Uterus (tissue), 4 donors: Measurements from ENCODE around the gene COL19A1. TPM values are rescaled to one million over a fixed set of nuclear protein-coding genes. Genes with fewer than 3 reads are reported as not detected.
"Not testable (repeated sequence)": the region's sequence is repeated elsewhere in the genome, so short reads cannot be mapped to it uniquely, and the experiment has no call there.

Experiments
- DNase-seq, 2 donors: peaks; one replicate each; pipeline ENCODE4 v3.0.0-alpha.2; 2019 to 2020
- H3K27ac ChIP-seq, 2 donors: fragments of 200-600 bp; sonication (generic); 1 replicate in 1 of 2; 2 replicates in 1 of 2; pipeline ENCODE4 v1.5.1; 2016 to 2018
- H3K27me3 ChIP-seq, 2 donors: fragments of 200-600 bp; sonication (generic); one replicate each; pipeline ENCODE4 v1.5.1; 2018 to 2019; ENCODE audit warnings: control low read depth in 1 of 2
- H3K36me3 ChIP-seq, 2 donors: fragments of 200-600 bp; sonication (generic); one replicate each; pipeline ENCODE4 v1.5.1; 2019; ENCODE audit warnings: control low read depth in 1 of 2
- H3K4me1 ChIP-seq, 2 donors: fragments of 200-600 bp; sonication (generic); one replicate each; pipeline ENCODE4 v1.5.1; 2018 to 2019; ENCODE audit warnings: control low read depth in 1 of 2
- H3K4me3 ChIP-seq, 2 donors: fragments of 200-600 bp; sonication (generic); 1 replicate in 1 of 2; 2 replicates in 1 of 2; pipeline ENCODE4 v1.5.1; 2018 to 2019; ENCODE audit warnings: mild to moderate bottlenecking in 1 of 2
- H3K9me3 ChIP-seq, 2 donors: fragments of 200-600 bp; sonication (generic); one replicate each; pipeline ENCODE4 v1.5.1; 2019; ENCODE audit warnings: control low read depth in 1 of 2
- CTCF ChIP-seq, 4 experiments: fragments of 200-600 bp in 2 of 4; fragments of 450-650 bp in 2 of 4; sonication (generic) in 2 of 4; IDR thresholded peaks; one replicate each; pipeline ENCODE4 v1.5.1; 2016 to 2019; ENCODE audit warnings: antibody characterized with exemption in 4 of 4, mild to moderate bottlenecking in 2 of 4, moderate library complexity in 1 of 4
- POLR2A ChIP-seq, 2 donors: fragments of 450-650 bp; IDR thresholded peaks; one replicate each; pipeline ENCODE4 v1.6.1; 2016; ENCODE audit warnings: antibody characterized with exemption in 2 of 2, mild to moderate bottlenecking in 1 of 2, moderate library complexity in 1 of 2
- intact Hi-C: fragments of 100-400 bp; cut with DNase I; formaldehyde crosslinking; loops from one replicate; pipeline ENCODE4 v1.15.1; 2023; ENCODE audit warnings: low total_unique reads
- total RNA-seq, 4 donors: library from RNA; depleted of rRNA in 3 of 4; stranded (reverse); fragments of >200 nt in 3 of 4; gene quantifications; one replicate each; pipeline versions ENCODE4 v1.1.0 to v1.2.4, GENCODE V29; 2014 to 2023
- donor health status: DM: yes; HTN: yes; CAD: no.

The COL19A1 gene
- total RNA-seq, 4 donors from 2014 or later: under 0.01 to 0.28 TPM; not detected in 2

GRCh38 chr6:69985180-69985579 is 118.8 kb downstream of the COL19A1 start:
- TF ChIP-seq CTCF (IDR thresholded peaks at IDR 0.05): no peak
- TF ChIP-seq POLR2A (IDR thresholded peaks at IDR 0.05): no peak

GRCh38 chr6:69987550-69987949 is 121.2 kb downstream of the COL19A1 start:
- no peak overlapping the region for H3K4me3 ChIP-seq
- intact Hi-C loops: no loop called here
- no peaks in the 10 kb centered on the region for H3K27me3 ChIP-seq

More at GRCh38 chr6:69985180-69985579, 118.8 kb downstream of the COL19A1 start:
- H3K9me3 ChIP-seq: no peaks in the 10 kb centered on the region
- H3K4me3 ChIP-seq: no peak overlapping the region
- H3K27ac ChIP-seq: no peak overlapping the region
- intact Hi-C loops: no loop called here
- H3K27me3 ChIP-seq: no peaks in the 10 kb centered on the region
- H3K36me3 ChIP-seq: no peaks in the 10 kb centered on the region
- DNase-seq: no peak
- no peaks in the 10 kb centered on the region for H3K4me1 ChIP-seq

DNA sequence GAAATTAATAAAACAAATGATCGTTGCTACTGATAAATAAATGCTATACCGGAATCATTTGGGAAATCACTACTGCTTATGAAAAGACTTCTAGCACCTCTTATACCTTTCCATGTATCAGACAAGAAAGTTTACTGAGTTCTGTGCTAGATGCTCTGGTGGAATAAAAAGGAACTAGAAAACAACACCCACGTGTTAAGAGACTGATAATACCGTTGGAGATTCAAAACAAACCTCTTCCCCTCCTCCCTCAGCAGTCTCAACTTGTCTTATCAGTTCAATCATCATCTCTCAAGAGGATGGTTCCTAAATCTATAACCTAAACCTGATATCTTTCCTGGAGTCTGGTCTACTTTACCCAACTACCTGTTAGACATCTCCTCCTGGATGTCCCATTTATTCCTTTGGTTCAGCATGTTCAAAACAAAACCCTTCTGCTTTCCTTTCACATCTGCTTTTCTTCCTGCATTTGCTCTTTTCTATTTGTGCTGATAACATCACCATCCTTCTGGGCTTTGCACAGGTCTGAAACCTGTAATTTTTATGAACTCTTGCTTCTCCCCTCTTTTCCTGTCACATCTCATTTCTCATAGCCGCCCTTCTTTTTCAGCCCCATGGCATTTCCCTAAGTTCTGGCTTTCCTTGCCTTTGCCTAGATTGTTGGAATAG is 122.2 kb downstream of the COL19A1 start:
- Histone ChIP-seq H3K36me3 (no peaks in the 10 kb centered on the region), H3K4me1 (no peaks in the 10 kb centered on the region), H3K9me3 (no peaks in the 10 kb centered on the region), H3K4me3 (no peak overlapping the region), H3K27me3 (no peaks in the 10 kb centered on the region), H3K27ac (no peak overlapping the region)
- TF ChIP-seq CTCF (IDR thresholded peaks at IDR 0.05) (no peak), POLR2A (IDR thresholded peaks at IDR 0.05) (no peak)
- intact Hi-C loops: no loop called here
- no peak for DNase-seq

More at GRCh38 chr6:69987550-69987949, 121.2 kb downstream of the COL19A1 start:
- no peak for TF ChIP-seq POLR2A (IDR thresholded peaks at IDR 0.05)
- TF ChIP-seq CTCF (IDR thresholded peaks at IDR 0.05): no peak
- H3K9me3 ChIP-seq: no peaks in the 10 kb centered on the region
- no peak for DNase-seq
- no peak overlapping the region for H3K27ac ChIP-seq
- no peaks in the 10 kb centered on the region for H3K36me3 ChIP-seq
- no peaks in the 10 kb centered on the region for H3K4me1 ChIP-seq

DNA sequence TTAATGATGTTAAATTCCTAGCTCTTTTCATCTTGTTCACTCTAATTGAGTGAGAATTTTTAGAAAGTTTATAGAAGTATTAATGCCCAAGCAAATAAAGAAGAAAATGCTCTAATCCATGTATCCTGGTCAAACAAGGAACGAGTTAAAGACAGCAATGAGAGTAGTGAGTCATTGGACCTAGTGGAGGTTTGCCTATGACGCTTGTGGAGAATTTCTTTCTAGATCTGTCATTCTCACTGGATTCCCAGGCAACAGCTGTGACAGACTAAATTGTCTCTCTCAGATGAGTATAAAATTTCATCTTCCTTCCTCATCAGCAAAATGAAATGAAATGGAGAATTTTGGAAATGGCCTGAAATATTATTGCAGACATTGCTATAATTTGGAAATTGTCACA is 127.9 kb downstream of the COL19A1 start:
- Histone ChIP-seq H3K27ac (no peak overlapping the region), H3K4me3 (no peak overlapping the region), H3K27me3 (no peaks in the 10 kb centered on the region), H3K9me3 (no peaks in the 10 kb centered on the region), H3K4me1 (no peaks in the 10 kb centered on the region), H3K36me3 (no peaks in the 10 kb centered on the region)
- DNase-seq: no peak
- TF ChIP-seq POLR2A (IDR thresholded peaks at IDR 0.05) (no peak), CTCF (IDR thresholded peaks at IDR 0.05) (no peak)
- intact Hi-C loops: no loop called here

- no peaks in the 10 kb centered on the region for H3K36me3 ChIP-seq
- H3K4me1 ChIP-seq: no peaks in the 10 kb centered on the region
- intact Hi-C loops: no loop called here
- H3K27me3 ChIP-seq: no peaks in the 10 kb centered on the region
- H3K27ac ChIP-seq: no peak overlapping the region
- no peak for DNase-seq
- no peaks in the 10 kb centered on the region for H3K9me3 ChIP-seq
- TF ChIP-seq CTCF (IDR thresholded peaks at IDR 0.05) (no peak), POLR2A (IDR thresholded peaks at IDR 0.05) (no peak)
- H3K4me3 ChIP-seq: no peak overlapping the region
These were observed 141.8 kb downstream of the COL19A1 start for GRCh38 chr6:70008189-70008588.

GRCh38 chr6:70010339-70010738 is 144.0 kb downstream of the COL19A1 start:
- H3K4me3 ChIP-seq, H3K9me3 ChIP-seq, DNase-seq, H3K4me1 ChIP-seq, H3K27me3 ChIP-seq, intact Hi-C loops, H3K27ac ChIP-seq, H3K36me3 ChIP-seq: not testable (repeated sequence)

DNA sequence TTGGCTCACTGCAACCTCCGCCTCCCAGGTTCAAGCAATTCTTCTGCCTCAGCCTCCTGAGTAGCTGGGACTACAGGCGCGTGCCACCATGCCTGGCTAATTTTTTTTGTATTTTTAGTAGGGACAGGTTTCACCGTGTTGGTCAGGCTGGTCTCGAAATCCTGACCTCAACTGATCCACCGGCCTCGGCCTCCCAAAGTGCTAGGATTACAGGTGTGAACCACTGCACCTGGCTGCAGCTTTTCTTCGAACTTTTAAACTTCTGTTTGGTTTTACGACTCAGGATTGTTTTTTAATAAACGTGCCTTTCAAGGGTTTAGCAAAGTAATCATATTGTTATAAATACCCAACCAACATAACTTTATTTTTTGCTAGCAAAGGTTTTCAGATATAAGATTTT is 156.8 kb downstream of the COL19A1 start:
- H3K36me3 ChIP-seq, H3K9me3 ChIP-seq, H3K27ac ChIP-seq, intact Hi-C loops, H3K4me1 ChIP-seq, H3K27me3 ChIP-seq, H3K4me3 ChIP-seq, DNase-seq: not testable (repeated sequence)
